Body of pancreas (tissue), 4 donors: ENCODE data around the gene KMT2B. TPM values are rescaled to one million over a fixed set of nuclear protein-coding genes. Genes with fewer than 3 reads are reported as not detected.

Source experiments
- ATAC-seq: fragments of 150-250 bp; one replicate; pipeline ENCODE4 v1.9.1; 2016
- DNase-seq, 4 donors: peaks; one replicate each; pipeline ENCODE4 v3.0.0-alpha.2; 2019
- H3K27ac ChIP-seq, 4 donors: fragments of 200-600 bp; sonication (generic); 1 replicate in 3 of 4; 2 replicates in 1 of 4; pipeline versions ENCODE4 v1.5.1 to v1.6.1; 2016 to 2019; ENCODE audit warnings: mild to moderate bottlenecking in 1 of 4, mixed read lengths in 1 of 4, moderate library complexity in 1 of 4
- H3K27me3 ChIP-seq, 2 donors: fragments of 200-600 bp; sonication (generic); one replicate each; pipeline ENCODE4 v1.6.0; 2016; ENCODE audit warnings: mild to moderate bottlenecking in 1 of 2
- H3K36me3 ChIP-seq, 2 donors: fragments of 200-600 bp; sonication (generic); replicated peaks in 1 of 2; 2 replicates each; pipeline ENCODE4 v1.5.1; 2016; ENCODE audit warnings: low read depth in 2 of 2; ENCODE audit not compliant: insufficient read depth in 1 of 2
- H3K4me1 ChIP-seq: fragments of 200-600 bp; sonication (generic); one replicate; pipeline ENCODE4 v1.6.0; 2016
- H3K4me3 ChIP-seq, 2 donors: fragments of 200-600 bp; sonication (generic); 1 replicate in 1 of 2; 2 replicates in 1 of 2; pipeline ENCODE4 v1.5.1; 2016 to 2019
- H3K9me3 ChIP-seq, 3 donors: fragments of 200-600 bp; sonication (generic); 1 replicate in 2 of 3; 2 replicates in 1 of 3; pipeline ENCODE4 v1.5.1; 2016
- CTCF ChIP-seq, 7 experiments: fragments of 450-650 bp in 4 of 7; fragments of 200-600 bp in 3 of 7; sonication (generic) in 3 of 7; IDR thresholded peaks; one replicate each; pipeline ENCODE4 v1.5.1; 2016 to 2019; ENCODE audit warnings: antibody characterized with exemption in 7 of 7
- POLR2A ChIP-seq, 3 donors: fragments of 450-650 bp; IDR thresholded peaks; one replicate each; pipeline ENCODE4 v1.6.1; 2016; ENCODE audit warnings: antibody characterized with exemption in 3 of 3, mild to moderate bottlenecking in 2 of 3
- WGBS, 2 donors: methylation state at CpG; one replicate each; pipeline ENCODE4 v1.1.5; 2017; 5-methylcytosine and 5-hydroxymethylcytosine counted together
- intact Hi-C: fragments of 100-400 bp; cut with DNase I; formaldehyde crosslinking; loops from one replicate; pipeline ENCODE4 v1.15.1; 2023
- total RNA-seq, 2 donors: library from RNA; depleted of rRNA; stranded (reverse); fragments of >200 nt; gene quantifications; one replicate each; pipeline ENCODE4 v1.1.0, GENCODE V29; 2016

Gene KMT2B
- total RNA-seq, 2 donors from 2014 or later = 18.7 to 31.6 TPM

- H3K27ac ChIP-seq = peak overlapping the region in 2 of 4 donors; percentile 99 to 100
- intact Hi-C loops = no loop called here
- no peaks in the 10 kb centered on the region for H3K36me3 ChIP-seq
- no peak for ATAC-seq
- H3K9me3 ChIP-seq = no peaks in the 10 kb centered on the region
- H3K27me3 ChIP-seq = no peaks in the 10 kb centered on the region
- H3K4me3 ChIP-seq = no peak overlapping the region
- WGBS, 2 donors = 84 to 86% methylated on average over 16 to 19 of the region's 19 CpGs
- no peak for DNase-seq
- TF ChIP-seq CTCF (IDR thresholded peaks at IDR 0.05) (no peak), POLR2A (IDR thresholded peaks at IDR 0.05) (no peak)
- peaks cover 45% of the 10 kb centered on the region for H3K4me1 ChIP-seq
Observed at GRCh38 chr19:35743640-35744429, 26.0 kb downstream of the KMT2B start.

- WGBS, 2 donors = 4 to 8% methylated on average over 34 to 41 of the region's 41 CpGs
- Histone ChIP-seq H3K27ac (peak overlapping the region; percentile 97 to 100 (median 100)), H3K4me1 (peaks cover 49% of the 10 kb centered on the region)
Observed at GRCh38 chr19:35744430-35745327, 26.9 kb downstream of the KMT2B start.

GRCh38 chr19:35745328-35746086 lies 27.7 kb downstream of the KMT2B start, which contains the start of the genes PSENEN and U2AF1L4:
PSENEN (plus strand) TSS chr19:35745651; CDS start chr19:35745931, 280 bp downstream.
U2AF1L4 (minus strand) TSS chr19:35745418; CDS start chr19:35745391, 27 bp downstream.
- H3K4me3 ChIP-seq = peak within 1 kb of the TSS; percentile 67 to 78
- WGBS, 2 donors = 0 to 1% methylated on average over 24 to 40 of the region's 40 CpGs
- peaks cover 49% of the 10 kb centered on the region for H3K4me1 ChIP-seq
- peak within 1 kb of the TSS; percentile 97 to 100 (median 100) for H3K27ac ChIP-seq
- no peaks in the 10 kb centered on the region for H3K36me3 ChIP-seq
- no peaks in the 10 kb centered on the region for H3K27me3 ChIP-seq
- intact Hi-C loops = no loop called here
- ATAC-seq (peak; percentile 75), DNase-seq (peak; percentile 97 to 99 (median 99))
- H3K9me3 ChIP-seq = no peaks in the 10 kb centered on the region
- TF ChIP-seq POLR2A (IDR thresholded peaks at IDR 0.05) (peak in 1 of 3 donors; percentile 63), CTCF (IDR thresholded peaks at IDR 0.05) (peak in 2 of 7 experiments; percentile 32 to 36)

More at GRCh38 chr19:35744430-35745327, 26.9 kb downstream of the KMT2B start:
- H3K36me3 ChIP-seq = no peaks in the 10 kb centered on the region
- TF ChIP-seq POLR2A (IDR thresholded peaks at IDR 0.05) (peak in 1 of 3 donors; percentile 90), CTCF (IDR thresholded peaks at IDR 0.05) (peak in 6 of 7 experiments; percentile 9 to 53 (median 46))
- intact Hi-C loops = no loop called here
- no peaks in the 10 kb centered on the region for H3K27me3 ChIP-seq
- ATAC-seq (peak; percentile 67), DNase-seq (peak; percentile 95 to 98 (median 96))
- H3K4me3 ChIP-seq = peak overlapping the region; percentile 67 to 78
- no peaks in the 10 kb centered on the region for H3K9me3 ChIP-seq

- intact Hi-C loops = no loop called here
- DNase-seq (no peak), ATAC-seq (no peak)
- Histone ChIP-seq H3K27me3 (no peaks in the 10 kb centered on the region), H3K4me1 (peaks cover 49% of the 10 kb centered on the region), H3K36me3 (no peaks in the 10 kb centered on the region), H3K4me3 (peak overlapping the region; percentile 67 to 78), H3K9me3 (no peaks in the 10 kb centered on the region), H3K27ac (peak overlapping the region in 3 of 4 donors; percentile 56 to 100 (median 99))
- TF ChIP-seq POLR2A (IDR thresholded peaks at IDR 0.05) = no peak
- TF ChIP-seq CTCF (IDR thresholded peaks at IDR 0.05) = no peak
- WGBS, 2 donors = 1 to 18% methylated on average over 4 of the region's 4 CpGs
Observed at GRCh38 chr19:35746087-35746462, 28.3 kb downstream of the KMT2B start.
